ENCODE results near the gene GALNT17. TPM values are rescaled to one million over a fixed set of nuclear protein-coding genes. Genes with fewer than 3 reads are reported as not detected.

GALNT17 gene
- total and polyA plus RNA-seq, 2 experiments from 2014 or later = 11.1 to 65.6 TPM

- peaks cover 3% of the 10 kb centered on the region for H3K27me3 Mint-ChIP-seq (ENCODE audit: insufficient read depth, low read depth, poor library complexity)
- H3K27ac ChIP-seq (ENCODE audit: low read depth) = no peak overlapping the region
- H3K36me3 Mint-ChIP-seq (ENCODE audit: low read depth) = peaks cover 50% of the 10 kb centered on the region
- peaks cover 22% of the 10 kb centered on the region for H3K9me3 Mint-ChIP-seq
- no peak overlapping the region for H2AFZ ChIP-seq
- no peaks in the 10 kb centered on the region for H3K4me1 Mint-ChIP-seq
- H3K4me1 ChIP-seq (ENCODE audit: insufficient read depth) = no peaks in the 10 kb centered on the region
- ATAC-seq = no peak
- no peak overlapping the region for H3K4me2 ChIP-seq
- H3K27ac Mint-ChIP-seq = no peak overlapping the region
- no peaks in the 10 kb centered on the region for H3K79me2 ChIP-seq (replicated peaks; ENCODE audit: insufficient read depth)
- H3K36me3 ChIP-seq (ENCODE audit: insufficient read depth) = no peaks in the 10 kb centered on the region; the same call in 1 of the 2 replicates
- no peaks in the 10 kb centered on the region for H3K9me2 ChIP-seq (ENCODE audit: insufficient read depth)
- H4K20me1 ChIP-seq (replicated peaks; ENCODE audit: insufficient read depth) = no peaks in the 10 kb centered on the region
- H3K4me3 ChIP-seq = no peak overlapping the region
- 0 out of 2 replicates have a peak, but pooled peaks cover 3% of the 10 kb centered on the region for H3F3A ChIP-seq (replicated peaks; ENCODE audit: low read depth)
- no peak overlapping the region for H3K4me3 Mint-ChIP-seq
- no peak for TF ChIP-seq EZH2 (IDR thresholded peaks at IDR 0.05; ENCODE audit: low read depth, unreplicated experiment)
- no peak for TF ChIP-seq ZNF462 (CRISPR knock-in tag; IDR thresholded peaks at IDR 0.05)
- TF ChIP-seq CTCF (conservative IDR thresholded peaks at IDR 0.05; ENCODE audit: low read depth in 2 of 2) = no peak
- TF ChIP-seq ZNF114 (CRISPR knock-in tag; IDR thresholded peaks at IDR 0.05) = no peak
- no peak for TF ChIP-seq ZNF331 (CRISPR knock-in tag; IDR thresholded peaks at IDR 0.05; ENCODE audit: low read depth)
- no peak for TF ChIP-seq STAT1 (IDR thresholded peaks at IDR 0.05; ENCODE audit: unreplicated experiment)
- no peak for TF ChIP-seq POLR2AphosphoS5 (IDR thresholded peaks at IDR 0.05; ENCODE audit: low read depth)
- no peak for DNase-seq (ENCODE audit: low spot score)
- H3K27me3 ChIP-seq (ENCODE audit: insufficient read depth) = no peaks in the 10 kb centered on the region
These were observed 576.8 kb downstream of the GALNT17 start for GRCh38 chr7:71708710-71709109.

Data from GM23338 (cell line).